Gastroesophageal sphincter (tissue), 4 donors: ENCODE measurements around the gene ZNF408. TPM values are rescaled to one million over a fixed set of nuclear protein-coding genes. Genes with fewer than 3 reads are reported as not detected.

Source experiments
- ATAC-seq: fragments of 150-250 bp; one replicate; pipeline ENCODE4 v1.9.1; 2016; ENCODE audit warnings: mild to moderate bottlenecking, moderate library complexity
- H3K27ac ChIP-seq, 4 donors: fragments of 200-600 bp; sonication (generic) in 3 of 4; 1 replicate in 3 of 4; 2 replicates in 1 of 4; pipeline ENCODE4 v1.5.1; 2016 to 2019
- H3K27me3 ChIP-seq: fragments of 200-600 bp; sonication (generic); one replicate; pipeline ENCODE4 v1.5.1; 2019
- H3K36me3 ChIP-seq, 2 donors: fragments of 200-600 bp; sonication (generic); one replicate each; pipeline ENCODE4 v1.5.1; 2019; ENCODE audit warnings: control low read depth in 1 of 2
- H3K4me1 ChIP-seq, 3 donors: fragments of 200-600 bp; sonication (generic); 1 replicate in 2 of 3; 2 replicates in 1 of 3; pipeline ENCODE4 v1.5.1; 2016 to 2019; ENCODE audit warnings: control low read depth in 2 of 3
- H3K4me3 ChIP-seq, 2 donors: fragments of 200-600 bp; sonication (generic); one replicate each; pipeline ENCODE4 v1.5.1; 2019; ENCODE audit warnings: mild to moderate bottlenecking in 1 of 2, moderate library complexity in 1 of 2
- H3K9me3 ChIP-seq, 3 donors: fragments of 200-600 bp; sonication (generic); one replicate each; pipeline ENCODE4 v1.5.1; 2017 to 2019; ENCODE audit warnings: control low read depth in 2 of 3
- EP300 ChIP-seq: sonication (generic); formaldehyde crosslinking; IDR thresholded peaks from one replicate; pipeline ENCODE4 v1.6.1; 2017; ENCODE audit warnings: antibody characterized with exemption, mild to moderate bottlenecking
- POLR2A ChIP-seq, 2 donors: fragments of 450-650 bp; IDR thresholded peaks; one replicate each; pipeline ENCODE4 v1.6.1; 2017; ENCODE audit warnings: antibody characterized with exemption in 2 of 2, mild to moderate bottlenecking in 2 of 2, moderate library complexity in 1 of 2
- POLR2AphosphoS5 ChIP-seq: sonication (generic); formaldehyde crosslinking; IDR thresholded peaks from one replicate; pipeline ENCODE4 v1.6.1; 2017; ENCODE audit warnings: antibody characterized with exemption
- WGBS, 2 donors: methylation state at CpG; one replicate each; pipeline ENCODE4 v1.1.5; 2018; ENCODE audit warnings: low coverage in 1 of 2; 5-methylcytosine and 5-hydroxymethylcytosine counted together
- total RNA-seq, 4 donors: library from RNA; depleted of rRNA; stranded (reverse); fragments of >200 nt; gene quantifications; one replicate each; pipeline ENCODE4 v1.1.0, GENCODE V29; 2016
- TF ChIP-seq, protein P1 (sequence below), 4 experiments: fragments of 200-600 bp in 2 of 4; fragments of 450-650 bp in 2 of 4; sonication (generic) in 1 of 4; IDR thresholded peaks; one replicate each; pipeline ENCODE4 v1.5.1; 2017 to 2019; ENCODE audit warnings: antibody characterized with exemption in 4 of 4, mild to moderate bottlenecking in 2 of 4, moderate library complexity in 2 of 4

ZNF408 gene
- total RNA-seq, 4 donors from 2014 or later, result 4.7 to 14.2 (median 10.4) TPM

DNA sequence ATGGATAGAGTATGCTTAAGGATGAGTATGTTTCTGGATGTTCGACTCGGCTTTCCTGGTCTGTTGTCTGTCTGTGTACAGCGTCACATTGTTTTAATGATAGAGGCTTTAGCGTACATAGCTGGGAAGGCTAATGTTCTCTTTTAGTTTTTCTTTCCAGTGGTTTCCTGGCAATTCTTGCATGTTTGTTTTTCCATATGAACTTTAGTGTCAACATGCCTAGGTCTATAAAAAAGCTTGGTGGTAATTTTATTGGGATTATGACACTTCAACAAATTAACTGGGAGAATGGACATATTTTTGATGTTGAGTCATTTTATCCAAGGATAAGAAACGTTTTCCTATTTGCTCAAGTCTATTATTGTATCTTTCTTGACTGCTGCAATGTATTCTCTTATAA lies 35.8 kb downstream of the ZNF408 start:
- Histone ChIP-seq H3K4me1 (no peaks in the 10 kb centered on the region), H3K27ac (no peak overlapping the region), H3K36me3 (peaks cover 0 to 14% of the 10 kb centered on the region in 2 donors), H3K27me3 (no peaks in the 10 kb centered on the region), H3K9me3 (no peaks in the 10 kb centered on the region), H3K4me3 (no peak overlapping the region)
- ATAC-seq, result no peak
- TF ChIP-seq EP300 (no peak), POLR2A (IDR thresholded peaks at IDR 0.05) (no peak), POLR2AphosphoS5 (no peak)
- TF ChIP-seq, protein P1, sequence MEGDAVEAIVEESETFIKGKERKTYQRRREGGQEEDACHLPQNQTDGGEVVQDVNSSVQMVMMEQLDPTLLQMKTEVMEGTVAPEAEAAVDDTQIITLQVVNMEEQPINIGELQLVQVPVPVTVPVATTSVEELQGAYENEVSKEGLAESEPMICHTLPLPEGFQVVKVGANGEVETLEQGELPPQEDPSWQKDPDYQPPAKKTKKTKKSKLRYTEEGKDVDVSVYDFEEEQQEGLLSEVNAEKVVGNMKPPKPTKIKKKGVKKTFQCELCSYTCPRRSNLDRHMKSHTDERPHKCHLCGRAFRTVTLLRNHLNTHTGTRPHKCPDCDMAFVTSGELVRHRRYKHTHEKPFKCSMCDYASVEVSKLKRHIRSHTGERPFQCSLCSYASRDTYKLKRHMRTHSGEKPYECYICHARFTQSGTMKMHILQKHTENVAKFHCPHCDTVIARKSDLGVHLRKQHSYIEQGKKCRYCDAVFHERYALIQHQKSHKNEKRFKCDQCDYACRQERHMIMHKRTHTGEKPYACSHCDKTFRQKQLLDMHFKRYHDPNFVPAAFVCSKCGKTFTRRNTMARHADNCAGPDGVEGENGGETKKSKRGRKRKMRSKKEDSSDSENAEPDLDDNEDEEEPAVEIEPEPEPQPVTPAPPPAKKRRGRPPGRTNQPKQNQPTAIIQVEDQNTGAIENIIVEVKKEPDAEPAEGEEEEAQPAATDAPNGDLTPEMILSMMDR (IDR thresholded peaks at IDR 0.05), result no peak
- 55 to 77% methylated on average over 5 of the region's 5 CpGs for WGBS, 2 donors

DNA sequence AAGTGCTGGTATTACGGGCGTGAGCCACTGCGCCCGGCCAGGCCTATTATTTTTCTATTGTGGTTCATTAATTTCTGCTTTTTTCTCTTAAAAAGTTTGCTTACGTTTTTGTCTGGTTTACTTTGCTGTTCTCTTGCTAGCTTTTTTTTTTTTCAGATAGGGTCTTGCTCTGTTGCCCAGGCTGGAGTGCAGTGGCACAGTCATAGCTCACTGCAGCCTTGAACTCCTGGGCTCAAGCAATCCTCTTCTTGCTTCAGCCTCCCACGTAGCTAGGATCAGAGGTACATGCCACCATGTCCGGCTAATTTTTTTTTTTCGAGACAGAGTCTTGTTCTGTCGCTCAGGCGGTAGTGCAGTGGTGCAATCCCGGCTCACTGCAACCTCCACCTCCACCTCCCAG lies 36.9 kb downstream of the ZNF408 start:
- H3K9me3 ChIP-seq, result no peaks in the 10 kb centered on the region
- no peaks in the 10 kb centered on the region for H3K27me3 ChIP-seq
- no peaks in the 10 kb centered on the region for H3K4me1 ChIP-seq
- ATAC-seq, result no peak
- H3K27ac ChIP-seq, result no peak overlapping the region
- H3K36me3 ChIP-seq, result peaks cover 0 to 25% of the 10 kb centered on the region in 2 donors
- WGBS, 2 donors, result 87 to 88% methylated on average over 3 to 5 of the region's 11 CpGs
- TF ChIP-seq POLR2AphosphoS5 (no peak), EP300 (no peak), POLR2A (IDR thresholded peaks at IDR 0.05) (no peak)
- TF ChIP-seq, protein P1 (IDR thresholded peaks at IDR 0.05), result no peak
- H3K4me3 ChIP-seq, result no peak overlapping the region

DNA sequence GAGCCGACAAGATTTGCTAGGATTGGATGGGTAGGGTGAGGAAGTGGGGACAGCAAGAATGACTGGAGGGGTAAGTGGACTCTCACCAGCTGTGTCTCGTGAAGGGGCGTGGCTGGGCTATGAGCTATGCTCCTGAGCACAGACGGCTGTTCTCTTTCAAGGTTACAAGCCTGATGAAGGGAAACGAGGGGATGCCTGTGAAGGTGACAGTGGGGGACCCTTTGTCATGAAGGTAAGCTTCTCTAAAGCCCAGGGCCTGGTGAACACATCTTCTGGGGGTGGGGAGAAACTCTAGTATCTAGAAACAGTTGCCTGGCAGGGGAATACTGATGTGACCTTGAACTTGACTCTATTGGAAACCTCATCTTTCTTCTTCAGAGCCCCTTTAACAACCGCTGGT lies 38.1 kb downstream of the ZNF408 start:
- 76 to 82% methylated on average over 4 to 6 of the region's 6 CpGs for WGBS, 2 donors
- Histone ChIP-seq H3K9me3 (no peaks in the 10 kb centered on the region), H3K4me3 (no peak overlapping the region)

DNA sequence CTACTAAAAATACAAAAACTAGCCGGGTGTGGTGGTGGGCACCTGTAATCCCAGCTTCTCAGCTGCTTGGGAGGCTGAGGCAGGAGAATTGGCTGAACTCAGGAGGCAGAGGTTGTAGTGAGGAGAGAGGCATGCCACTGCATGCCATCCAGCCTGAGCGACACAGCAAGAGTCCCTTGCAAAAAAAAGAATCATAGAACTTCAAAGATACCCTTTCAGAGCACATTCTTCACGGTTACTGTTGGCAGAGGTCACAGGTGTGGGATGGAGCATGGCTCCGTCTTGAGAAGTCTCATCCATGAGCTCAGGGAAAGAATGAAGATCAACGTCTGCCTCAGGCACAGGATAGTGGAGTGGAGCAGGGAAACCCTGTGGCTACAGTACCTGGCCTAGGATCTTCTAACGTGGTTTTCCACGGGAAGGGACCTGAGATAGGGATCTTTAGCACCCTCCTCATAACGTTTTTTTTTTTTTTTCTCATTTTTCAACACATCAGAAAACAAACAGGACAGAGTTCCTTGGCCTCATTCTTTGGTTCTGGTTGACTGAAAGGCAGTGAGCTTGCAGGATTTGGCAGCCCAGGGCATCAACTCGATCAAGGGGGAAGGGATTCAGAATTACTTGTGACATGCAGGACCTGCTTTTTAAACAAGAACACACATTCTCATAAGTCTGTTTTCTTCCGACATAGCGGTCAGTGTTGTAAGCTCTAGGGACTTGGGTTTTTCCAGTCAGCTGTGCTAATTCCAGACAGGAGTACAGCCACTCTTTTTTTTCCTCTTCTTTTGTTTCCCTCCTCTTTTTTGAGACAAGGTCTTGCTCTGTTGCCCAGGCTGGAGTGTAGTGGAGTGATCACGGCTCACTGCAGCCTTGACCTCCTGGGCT lies 41.0 kb downstream of the ZNF408 start:
- Histone ChIP-seq H3K9me3 (no peaks in the 10 kb centered on the region), H3K27me3 (no peaks in the 10 kb centered on the region), H3K4me1 (no peaks in the 10 kb centered on the region), H3K27ac (no peak overlapping the region), H3K36me3 (peaks cover 0 to 66% of the 10 kb centered on the region in 2 donors), H3K4me3 (no peak overlapping the region)
- TF ChIP-seq, protein P1 (IDR thresholded peaks at IDR 0.05), result no peak
- TF ChIP-seq POLR2A (IDR thresholded peaks at IDR 0.05) (no peak), EP300 (no peak), POLR2AphosphoS5 (no peak)
- 69 to 81% methylated on average over 4 to 12 of the region's 12 CpGs for WGBS, 2 donors
- no peak for ATAC-seq

More for the DNA sequence above, 38.1 kb downstream of the ZNF408 start:
- Histone ChIP-seq H3K4me1 (no peaks in the 10 kb centered on the region), H3K27ac (no peak overlapping the region), H3K36me3 (peaks cover 0 to 37% of the 10 kb centered on the region in 2 donors), H3K27me3 (no peaks in the 10 kb centered on the region)
- TF ChIP-seq POLR2A (IDR thresholded peaks at IDR 0.05), result no peak
- TF ChIP-seq POLR2AphosphoS5, result no peak
- TF ChIP-seq, protein P1 (IDR thresholded peaks at IDR 0.05), result no peak
- no peak for TF ChIP-seq EP300
- no peak for ATAC-seq

DNA sequence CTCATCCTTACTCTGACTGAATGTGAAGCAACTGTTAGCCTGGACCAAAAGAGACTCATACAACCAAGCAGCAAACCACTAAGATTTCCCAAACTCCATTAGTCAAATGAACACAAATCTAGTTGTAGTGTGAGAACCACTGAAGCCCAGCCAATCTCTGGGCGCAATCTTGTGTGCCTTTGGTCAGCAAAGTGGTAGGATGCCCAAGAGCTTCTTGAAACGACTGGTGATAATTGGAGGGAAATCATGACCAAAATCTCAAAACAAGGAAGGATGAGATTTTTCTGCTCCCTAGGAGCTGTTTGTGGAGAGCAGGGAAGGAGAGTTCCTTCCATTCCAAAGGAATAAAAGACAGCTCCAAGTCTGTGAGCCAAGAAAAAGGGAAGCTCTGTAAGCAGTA lies 42.2 kb downstream of the ZNF408 start:
- no peak overlapping the region for H3K27ac ChIP-seq

More for the DNA sequence above, 42.2 kb downstream of the ZNF408 start:
- Histone ChIP-seq H3K4me3 (no peak overlapping the region), H3K36me3 (peaks cover 0 to 78% of the 10 kb centered on the region in 2 donors), H3K27me3 (no peaks in the 10 kb centered on the region), H3K9me3 (no peaks in the 10 kb centered on the region), H3K4me1 (no peaks in the 10 kb centered on the region)
- ATAC-seq, result no peak
- TF ChIP-seq POLR2A (IDR thresholded peaks at IDR 0.05) (no peak), EP300 (no peak), POLR2AphosphoS5 (no peak)
- WGBS, 2 donors, result 100% methylated on average over 1 of the region's 2 CpGs; no CpG with 5 or more reads in 1 of the 2 donors
